Choroid plexus epithelial cell (primary cell): ENCODE data around the gene ABCC8.

Source experiments
- DNase-seq: peaks from one replicate; pipeline ENCODE4 v3.0.0-alpha.2; 2010; ENCODE audit warnings: low read depth
- H3K4me3 ChIP-seq: 2 replicates; pipeline ENCODE4 v1.5.1; 2011; ENCODE audit warnings: low read depth, mild to moderate bottlenecking, control low read depth, low read length, moderate library complexity
- TF ChIP-seq, protein P1 (sequence below): conservative IDR thresholded peaks from 2 replicates; pipeline ENCODE4 v1.5.1; 2011; ENCODE audit warnings: low read depth, mild to moderate bottlenecking, control low read depth, inconsistent platforms, low read length, moderate library complexity

Gene ABCC8

DNA sequence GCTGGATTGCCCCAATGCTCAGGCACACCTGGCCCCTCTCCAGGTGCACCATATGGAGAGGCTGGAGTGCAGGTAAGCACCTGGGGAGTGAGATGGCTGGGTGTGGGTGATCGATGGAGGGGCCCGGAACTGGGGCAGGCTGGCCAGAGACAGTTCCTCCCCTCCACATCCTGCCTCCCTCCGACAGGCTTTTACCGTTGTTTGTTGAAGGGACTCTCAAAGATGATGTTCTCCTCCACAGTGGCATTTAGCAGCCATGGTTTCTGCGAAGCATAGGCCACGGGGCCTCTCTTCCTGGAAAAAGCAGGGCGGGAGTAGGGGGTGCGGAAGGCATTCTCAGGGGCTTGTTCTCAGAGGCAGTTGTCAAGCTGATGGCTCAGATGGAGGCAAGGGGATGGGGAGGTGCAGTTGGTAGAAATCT is 62.3 kb downstream of the ABCC8 start:
- no peak for DNase-seq
- TF ChIP-seq, protein P1, sequence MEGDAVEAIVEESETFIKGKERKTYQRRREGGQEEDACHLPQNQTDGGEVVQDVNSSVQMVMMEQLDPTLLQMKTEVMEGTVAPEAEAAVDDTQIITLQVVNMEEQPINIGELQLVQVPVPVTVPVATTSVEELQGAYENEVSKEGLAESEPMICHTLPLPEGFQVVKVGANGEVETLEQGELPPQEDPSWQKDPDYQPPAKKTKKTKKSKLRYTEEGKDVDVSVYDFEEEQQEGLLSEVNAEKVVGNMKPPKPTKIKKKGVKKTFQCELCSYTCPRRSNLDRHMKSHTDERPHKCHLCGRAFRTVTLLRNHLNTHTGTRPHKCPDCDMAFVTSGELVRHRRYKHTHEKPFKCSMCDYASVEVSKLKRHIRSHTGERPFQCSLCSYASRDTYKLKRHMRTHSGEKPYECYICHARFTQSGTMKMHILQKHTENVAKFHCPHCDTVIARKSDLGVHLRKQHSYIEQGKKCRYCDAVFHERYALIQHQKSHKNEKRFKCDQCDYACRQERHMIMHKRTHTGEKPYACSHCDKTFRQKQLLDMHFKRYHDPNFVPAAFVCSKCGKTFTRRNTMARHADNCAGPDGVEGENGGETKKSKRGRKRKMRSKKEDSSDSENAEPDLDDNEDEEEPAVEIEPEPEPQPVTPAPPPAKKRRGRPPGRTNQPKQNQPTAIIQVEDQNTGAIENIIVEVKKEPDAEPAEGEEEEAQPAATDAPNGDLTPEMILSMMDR: no peak
- no peak overlapping the region for H3K4me3 ChIP-seq

DNA sequence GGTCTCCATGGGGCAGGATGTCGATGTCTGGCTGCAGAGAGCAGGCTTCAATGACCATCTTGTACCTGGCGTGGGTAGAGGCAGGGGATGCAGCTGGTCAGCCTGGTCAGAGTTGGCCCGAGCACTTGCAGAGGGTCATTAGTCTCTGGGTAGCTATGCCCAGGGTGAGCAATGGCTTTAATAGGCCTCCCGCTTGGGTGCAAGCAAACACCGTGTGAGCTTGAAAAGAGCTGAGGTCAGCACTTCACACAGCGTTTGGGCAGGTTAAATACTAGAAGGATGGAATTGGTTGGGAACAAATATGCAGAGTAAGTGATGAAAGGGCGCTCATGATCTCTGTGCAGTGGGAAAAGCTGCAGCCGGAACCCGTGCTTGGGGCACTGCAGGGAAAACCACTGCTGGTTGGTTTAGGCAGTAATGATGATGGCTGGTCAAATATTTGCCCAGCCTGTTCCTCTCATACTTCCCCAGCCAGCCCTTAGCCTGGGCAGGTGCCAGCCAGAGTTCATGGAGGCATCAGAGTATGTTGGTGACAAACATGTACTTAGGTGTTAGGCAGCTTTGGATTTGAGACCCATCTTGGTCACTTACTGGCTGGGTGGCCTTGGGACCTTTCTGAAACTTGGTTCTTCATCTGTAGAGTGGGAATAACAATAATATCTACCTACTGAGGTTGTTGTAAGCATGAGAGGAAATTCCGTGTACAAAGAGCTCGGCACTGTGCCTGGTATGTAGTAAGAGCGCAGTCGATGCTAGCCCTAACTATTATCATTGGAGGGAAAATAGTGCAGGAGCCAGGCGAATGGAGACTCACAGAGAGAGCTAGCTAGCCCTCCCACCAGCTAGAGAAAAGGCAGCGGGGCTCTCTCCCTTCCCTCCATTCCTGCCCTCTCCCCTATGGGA is 63.0 kb downstream of the ABCC8 start:
- DNase-seq: no peak
- TF ChIP-seq, protein P1: no peak

DNA sequence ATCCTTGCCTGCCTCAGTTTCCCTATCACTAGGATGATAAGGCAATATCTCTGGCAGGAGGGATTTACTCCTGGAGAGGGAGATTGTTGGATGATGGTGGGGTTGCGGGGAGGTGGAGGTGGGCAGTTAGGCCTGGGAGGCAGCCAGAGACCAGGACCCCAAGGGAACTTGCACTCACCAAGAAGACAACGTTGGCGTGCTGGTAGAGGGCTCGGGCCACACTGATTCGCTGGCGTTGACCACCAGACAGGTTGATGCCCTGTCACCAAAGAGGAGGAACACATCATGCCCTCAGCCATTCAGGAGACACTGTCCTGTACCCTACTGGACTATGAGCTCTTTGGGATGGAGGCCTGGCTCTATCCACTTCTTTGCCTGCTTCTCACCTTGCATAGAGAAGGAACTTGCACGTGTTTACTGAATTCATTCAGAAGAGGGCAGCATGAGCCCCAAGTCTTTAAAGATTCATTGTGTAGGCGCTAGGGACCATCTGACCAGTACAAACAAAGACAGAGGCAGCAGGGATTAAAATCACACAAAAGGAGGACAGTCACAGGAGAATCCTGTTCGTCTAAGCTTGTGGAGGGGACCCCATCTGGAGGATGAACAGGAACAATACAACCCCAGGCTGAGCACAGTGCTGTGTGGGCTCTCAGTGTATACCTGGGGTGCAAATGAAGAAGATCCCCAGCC is 64.0 kb downstream of the ABCC8 start:
- H3K4me3 ChIP-seq: no peak overlapping the region
- TF ChIP-seq, protein P1: no peak
- DNase-seq: no peak

More for the DNA sequence above, 63.0 kb downstream of the ABCC8 start:
- no peak overlapping the region for H3K4me3 ChIP-seq

DNA sequence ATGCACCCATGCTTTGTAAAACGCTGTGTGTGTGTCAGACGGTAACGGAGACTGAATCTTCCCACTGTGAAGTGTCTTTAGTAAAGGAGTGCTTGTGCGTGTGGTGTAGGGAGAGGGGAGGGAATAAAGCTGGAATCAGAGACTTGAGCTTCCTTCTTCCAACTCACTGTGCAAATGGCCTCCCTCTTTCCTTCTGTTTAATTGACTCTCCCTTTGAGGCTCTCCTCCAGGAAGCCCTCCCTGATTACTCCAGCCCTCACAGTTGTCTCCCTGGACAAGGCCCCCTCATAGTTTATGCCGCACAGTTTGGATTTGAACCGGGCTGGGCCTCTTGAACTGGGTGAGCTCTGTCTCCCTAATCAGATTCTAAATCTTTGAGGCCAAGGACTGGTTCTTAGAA is 65.2 kb downstream of the ABCC8 start:
- H3K4me3 ChIP-seq: no peak overlapping the region
- no peak for DNase-seq
- TF ChIP-seq, protein P1: no peak

DNA sequence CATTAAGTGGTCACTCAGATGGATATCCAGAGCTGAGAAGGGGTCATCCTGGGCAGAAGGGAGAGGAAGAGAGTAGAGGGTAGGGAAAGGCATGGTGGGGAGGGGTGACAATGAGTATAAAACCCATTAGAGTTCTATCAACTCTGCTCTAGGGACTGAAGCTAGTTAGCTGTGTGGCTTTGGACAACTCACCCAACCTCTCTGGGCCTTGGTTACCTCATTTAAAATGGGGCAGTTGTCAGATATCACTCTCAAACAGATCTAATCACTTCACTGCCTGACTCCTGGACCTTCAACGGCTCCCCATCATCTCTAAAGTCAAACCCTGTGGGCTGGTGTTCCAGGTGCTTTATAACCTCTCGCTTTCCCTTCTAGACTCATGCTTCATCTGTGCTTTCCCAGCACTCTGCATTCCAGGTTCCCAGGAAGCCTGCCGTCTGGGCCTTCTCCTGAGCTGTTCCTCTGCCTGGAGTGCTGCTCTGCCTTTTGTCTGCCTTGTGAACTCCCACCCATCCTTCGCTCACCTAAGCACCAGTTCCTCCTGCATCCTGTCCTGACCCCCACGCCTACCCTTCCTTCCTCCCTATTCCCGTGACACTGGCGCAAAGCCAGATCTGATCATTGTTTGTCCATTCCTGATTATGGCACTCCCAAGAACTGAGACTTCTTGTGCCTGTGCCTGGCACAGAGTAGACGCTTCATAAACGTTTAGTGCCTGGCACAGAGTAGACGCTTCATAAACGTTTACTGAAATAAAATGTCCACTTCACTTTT is 65.9 kb downstream of the ABCC8 start:
- TF ChIP-seq, protein P1: no peak
- DNase-seq: no peak
- H3K4me3 ChIP-seq: no peak overlapping the region

DNA sequence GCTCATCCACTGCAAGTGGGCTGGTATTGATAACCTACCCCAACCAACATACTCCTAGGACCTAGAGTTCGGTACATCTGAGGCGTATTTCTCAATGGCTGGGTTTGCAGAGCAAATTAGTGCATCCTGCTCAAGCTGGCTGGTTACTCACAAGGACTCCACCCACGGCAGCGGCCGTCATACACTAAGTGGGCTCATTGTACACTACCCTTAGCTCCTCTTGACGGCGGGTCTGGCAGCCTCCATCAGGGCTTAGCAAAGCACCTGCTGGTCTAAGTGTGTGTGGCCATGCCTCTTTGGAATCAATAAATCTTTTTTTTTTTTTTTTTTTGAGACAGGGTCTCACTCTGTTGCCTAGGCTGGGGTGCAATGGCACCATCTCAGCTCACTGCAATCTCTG is 68.0 kb downstream of the ABCC8 start:
- TF ChIP-seq, protein P1: no peak
- DNase-seq: no peak
- H3K4me3 ChIP-seq: no peak overlapping the region
